ENCODE measurements around the gene KCTD8.

GRCh38 chr4:44210750-44211149 lies 237.9 kb downstream of the KCTD8 start:
- TF ChIP-seq CTCF (IDR thresholded peaks at IDR 0.05) (no peak), POLR2A (IDR thresholded peaks at IDR 0.05) (no peak)

Measured in adrenal gland (tissue), 5 donors.